ENCODE data around the gene HAPSTR1.

Gene HAPSTR1

DNA sequence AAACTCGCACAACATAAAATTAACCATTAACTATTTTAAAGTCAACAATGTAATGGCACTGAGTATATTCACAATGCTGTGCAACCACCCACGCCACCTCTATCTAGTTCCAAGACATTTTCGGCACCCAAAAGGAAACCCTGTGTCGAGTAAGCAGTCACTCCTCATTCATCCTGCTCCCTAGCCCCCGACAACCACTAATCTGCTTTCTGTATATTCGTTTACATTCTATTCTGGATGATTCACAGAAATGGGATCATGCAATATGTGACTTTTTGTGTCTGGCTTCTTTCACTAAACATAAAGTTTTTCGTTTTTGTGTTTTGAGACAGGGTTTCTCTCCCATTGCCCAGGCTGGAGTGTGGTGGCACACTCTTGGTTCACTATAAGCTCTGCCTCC lies 42.2 kb upstream of the HAPSTR1 start:
- TF ChIP-seq, protein P1, sequence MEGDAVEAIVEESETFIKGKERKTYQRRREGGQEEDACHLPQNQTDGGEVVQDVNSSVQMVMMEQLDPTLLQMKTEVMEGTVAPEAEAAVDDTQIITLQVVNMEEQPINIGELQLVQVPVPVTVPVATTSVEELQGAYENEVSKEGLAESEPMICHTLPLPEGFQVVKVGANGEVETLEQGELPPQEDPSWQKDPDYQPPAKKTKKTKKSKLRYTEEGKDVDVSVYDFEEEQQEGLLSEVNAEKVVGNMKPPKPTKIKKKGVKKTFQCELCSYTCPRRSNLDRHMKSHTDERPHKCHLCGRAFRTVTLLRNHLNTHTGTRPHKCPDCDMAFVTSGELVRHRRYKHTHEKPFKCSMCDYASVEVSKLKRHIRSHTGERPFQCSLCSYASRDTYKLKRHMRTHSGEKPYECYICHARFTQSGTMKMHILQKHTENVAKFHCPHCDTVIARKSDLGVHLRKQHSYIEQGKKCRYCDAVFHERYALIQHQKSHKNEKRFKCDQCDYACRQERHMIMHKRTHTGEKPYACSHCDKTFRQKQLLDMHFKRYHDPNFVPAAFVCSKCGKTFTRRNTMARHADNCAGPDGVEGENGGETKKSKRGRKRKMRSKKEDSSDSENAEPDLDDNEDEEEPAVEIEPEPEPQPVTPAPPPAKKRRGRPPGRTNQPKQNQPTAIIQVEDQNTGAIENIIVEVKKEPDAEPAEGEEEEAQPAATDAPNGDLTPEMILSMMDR (IDR thresholded peaks at IDR 0.05; ENCODE audit: low read depth, low read length) = no peak
- H3K4me3 ChIP-seq (ENCODE audit: low read depth, low read length) = no peak overlapping the region

DNA sequence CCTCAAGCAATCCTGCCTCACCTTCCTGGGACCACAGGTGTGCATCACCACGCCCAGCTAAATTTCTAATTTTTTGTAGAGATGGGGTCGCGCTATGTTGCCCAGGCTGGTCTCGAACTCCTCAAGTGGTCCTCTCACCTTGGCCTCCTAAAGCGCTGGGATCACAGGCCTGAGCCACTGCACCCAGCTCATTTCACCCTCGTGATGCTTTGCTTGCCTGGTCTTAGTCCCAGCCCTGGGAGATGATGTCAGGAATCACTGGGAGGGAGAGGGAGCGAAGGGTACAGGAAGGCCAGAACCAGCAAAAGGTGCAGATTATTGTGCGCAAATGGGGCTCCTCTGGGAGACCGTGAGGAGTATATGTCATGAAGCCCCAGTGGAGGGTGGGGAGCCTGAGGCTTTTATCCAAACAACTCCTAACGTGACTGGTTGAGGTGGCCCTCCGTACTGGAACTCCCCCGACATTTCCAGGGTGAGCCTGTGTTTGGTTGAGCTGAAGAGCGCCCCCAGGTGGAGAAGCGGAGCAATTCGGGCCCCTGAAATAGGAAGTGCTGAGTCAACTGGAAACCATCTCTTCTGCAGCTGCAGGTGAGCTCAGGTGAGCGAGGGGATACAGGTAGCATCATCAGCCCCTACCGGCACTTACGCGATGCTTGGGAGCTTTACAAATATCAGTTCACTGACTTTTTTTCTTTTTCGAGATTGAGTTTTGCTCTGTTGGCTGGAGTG lies 41.2 kb upstream of the HAPSTR1 start:
- TF ChIP-seq, protein P1 (IDR thresholded peaks at IDR 0.05; ENCODE audit: low read depth, low read length) = peak; percentile 45
- no peak overlapping the region for H3K4me3 ChIP-seq (ENCODE audit: low read depth, low read length)

DNA sequence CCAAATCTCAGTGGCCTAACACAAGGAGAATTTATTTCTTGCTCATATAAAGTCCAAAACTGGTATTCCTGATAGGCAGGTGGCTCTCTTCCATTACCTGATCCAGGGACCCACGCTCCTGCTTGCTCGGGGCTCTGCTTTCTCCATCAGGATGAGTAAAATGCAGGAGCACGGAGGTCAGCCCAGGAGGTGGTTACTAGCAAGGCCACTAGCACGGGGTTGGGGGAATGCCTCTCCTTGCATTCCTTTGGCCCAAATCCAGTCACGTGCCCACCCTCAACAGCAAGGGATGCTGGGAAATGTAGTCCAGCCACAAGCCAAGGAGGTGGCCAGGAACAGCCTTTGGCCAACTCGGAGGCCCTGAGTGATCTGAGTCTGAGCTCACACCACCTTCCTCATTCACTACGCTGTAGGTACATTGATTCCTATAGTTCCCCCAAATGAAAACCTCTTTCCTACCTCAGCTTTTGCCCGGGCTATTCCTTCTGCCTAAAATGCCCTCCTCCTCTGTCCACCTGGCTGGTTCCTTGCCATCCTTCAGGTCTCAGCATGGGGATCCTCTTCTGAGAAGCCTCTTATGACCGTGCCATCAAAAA lies 38.3 kb upstream of the HAPSTR1 start:
- no peak overlapping the region for H3K4me3 ChIP-seq (ENCODE audit: low read depth, low read length)
- TF ChIP-seq, protein P1 (IDR thresholded peaks at IDR 0.05; ENCODE audit: low read depth, low read length) = no peak

DNA sequence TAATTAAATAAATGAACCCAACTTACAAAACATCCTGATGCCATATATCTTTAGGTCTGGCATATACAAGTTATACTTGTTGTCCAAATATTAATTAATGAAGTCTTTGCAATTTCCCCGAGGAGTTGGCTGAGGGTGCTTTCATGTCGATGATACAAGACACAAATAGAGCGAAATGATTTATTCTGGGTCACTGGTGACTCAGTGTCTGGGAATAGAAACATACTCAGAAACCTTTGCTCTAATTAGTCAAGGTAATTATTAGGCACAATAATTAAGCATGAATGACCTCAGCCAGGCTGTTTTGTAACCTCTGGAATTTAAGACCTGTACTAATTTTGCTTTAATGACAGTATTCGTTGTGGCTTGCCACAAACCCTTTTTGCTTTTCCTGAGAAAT lies 37.0 kb upstream of the HAPSTR1 start:
- TF ChIP-seq, protein P1 (IDR thresholded peaks at IDR 0.05; ENCODE audit: low read depth, low read length) = no peak
- H3K4me3 ChIP-seq (ENCODE audit: low read depth, low read length) = no peak overlapping the region

DNA sequence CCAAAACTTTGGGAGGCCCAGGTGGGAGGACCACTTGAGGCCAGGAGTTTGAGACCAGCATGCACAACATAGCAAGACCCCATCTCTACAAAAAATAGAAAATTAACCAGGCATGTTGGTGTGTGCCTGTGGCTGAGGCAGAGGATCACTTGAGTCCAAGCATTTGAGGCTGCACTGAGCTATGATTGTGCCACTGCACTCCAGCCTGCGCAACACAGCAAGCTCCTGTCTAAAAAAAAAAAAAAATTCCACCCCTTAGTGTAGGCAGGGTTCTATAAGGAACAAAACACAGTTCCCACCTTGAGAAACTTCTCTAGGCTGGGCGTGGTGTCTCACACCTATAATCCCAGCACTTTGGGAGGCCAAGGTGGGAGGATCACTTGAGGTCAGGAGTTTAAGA lies 36.3 kb upstream of the HAPSTR1 start:
- H3K4me3 ChIP-seq (ENCODE audit: low read depth, low read length) = no peak overlapping the region
- TF ChIP-seq, protein P1 (IDR thresholded peaks at IDR 0.05; ENCODE audit: low read depth, low read length) = no peak

DNA sequence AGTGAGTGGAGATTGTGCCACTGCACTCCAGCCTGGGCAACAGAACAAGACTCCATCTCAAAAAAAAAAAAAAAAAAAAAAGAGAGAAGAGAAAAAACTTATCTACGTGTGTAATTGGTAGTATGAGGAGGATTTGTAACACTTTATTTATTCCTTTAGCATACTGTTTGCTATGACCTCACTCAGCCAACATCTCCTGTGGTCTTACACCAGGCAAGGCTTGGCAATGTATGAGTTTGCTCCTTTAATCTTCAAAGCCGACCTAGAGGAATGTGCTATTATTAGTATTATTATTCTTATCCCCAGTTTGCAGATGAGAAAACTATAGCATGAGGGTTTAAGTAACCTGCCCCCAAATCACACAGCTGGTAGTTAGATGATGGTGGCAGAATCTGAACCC lies 35.8 kb upstream of the HAPSTR1 start:
- H3K4me3 ChIP-seq (ENCODE audit: low read depth, low read length) = no peak overlapping the region
- TF ChIP-seq, protein P1 (IDR thresholded peaks at IDR 0.05; ENCODE audit: low read depth, low read length) = no peak

DNA sequence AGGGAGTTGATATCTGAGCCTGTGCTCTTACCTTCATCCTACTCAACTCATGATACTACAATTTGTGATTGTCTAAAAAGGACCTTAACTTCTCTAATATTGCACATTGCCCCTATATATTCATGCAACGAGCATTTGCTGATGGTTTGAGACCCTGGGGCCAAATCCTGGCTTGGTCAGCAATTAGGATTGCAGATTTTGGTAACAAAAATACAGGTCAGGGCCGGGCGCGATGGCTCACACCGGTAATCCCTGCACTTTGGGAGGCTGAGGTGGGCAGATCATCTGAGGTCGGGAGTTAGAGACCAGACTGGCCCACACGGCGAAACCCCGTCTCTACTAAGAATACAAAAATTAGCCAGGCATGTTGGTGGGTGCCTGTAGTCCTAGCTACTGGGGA lies 35.4 kb upstream of the HAPSTR1 start:
- no peak overlapping the region for H3K4me3 ChIP-seq (ENCODE audit: low read depth, low read length)
- TF ChIP-seq, protein P1 (IDR thresholded peaks at IDR 0.05; ENCODE audit: low read depth, low read length) = no peak

Measured in WI38 (cell line).